BE2C (cell line): ENCODE results near the gene SFSWAP.
"Not testable (repeated sequence)": the region's sequence is repeated elsewhere in the genome, so short reads cannot be mapped to it uniquely, and the experiment has no call there.

Source experiments
- DNase-seq: peaks from one replicate; pipeline ENCODE4 v3.0.0-alpha.2; 2020
- H3K27me3 ChIP-seq: fragments of 250-450 bp; sonication (Bioruptor Pico); 2 replicates; pipeline ENCODE4 v1.5.1; 2020; ENCODE audit warnings: mild to moderate bottlenecking
- H3K36me3 ChIP-seq: fragments of 250-450 bp; sonication (Bioruptor Pico); 2 replicates; pipeline ENCODE4 v1.5.1; 2020; ENCODE audit warnings: mild to moderate bottlenecking
- H3K4me1 ChIP-seq: fragments of 250-450 bp; sonication (Bioruptor Pico); 2 replicates; pipeline ENCODE4 v1.5.1; 2020
- H3K4me3 ChIP-seq: 2 replicates; pipeline ENCODE4 v1.5.1; 2011; ENCODE audit warnings: low read depth, low read length
- H3K9me3 ChIP-seq: fragments of 250-450 bp; sonication (Bioruptor Pico); 2 replicates; pipeline ENCODE4 v1.5.1; 2020
- CTCF ChIP-seq: IDR thresholded peaks from 2 replicates; pipeline ENCODE4 v1.5.1; 2012; ENCODE audit warnings: mild to moderate bottlenecking, low read depth, low read length

The SFSWAP gene

DNA sequence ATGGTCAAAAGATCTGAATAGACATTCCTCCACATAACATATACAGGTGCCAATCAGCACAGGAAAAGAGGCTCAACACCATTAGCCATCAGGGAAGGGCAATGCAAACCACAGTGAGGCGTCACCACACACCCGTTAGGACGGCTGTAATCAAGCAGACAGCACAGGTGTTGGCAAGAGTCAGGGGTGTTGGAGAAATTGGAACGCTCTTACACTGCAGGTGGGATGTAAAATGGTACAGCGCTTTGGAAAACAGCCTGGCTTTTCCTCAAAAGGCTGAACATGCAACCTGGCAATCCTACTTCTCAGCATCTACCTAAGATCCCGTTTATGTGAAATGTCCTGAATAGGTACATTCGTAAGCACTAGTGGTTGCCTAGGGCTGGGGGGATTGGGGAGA, 95.8 kb downstream of the SFSWAP start:
- no peak for DNase-seq
- peaks cover 2% of the 10 kb centered on the region; the same call in 1 of the 2 replicates for H3K36me3 ChIP-seq

DNA sequence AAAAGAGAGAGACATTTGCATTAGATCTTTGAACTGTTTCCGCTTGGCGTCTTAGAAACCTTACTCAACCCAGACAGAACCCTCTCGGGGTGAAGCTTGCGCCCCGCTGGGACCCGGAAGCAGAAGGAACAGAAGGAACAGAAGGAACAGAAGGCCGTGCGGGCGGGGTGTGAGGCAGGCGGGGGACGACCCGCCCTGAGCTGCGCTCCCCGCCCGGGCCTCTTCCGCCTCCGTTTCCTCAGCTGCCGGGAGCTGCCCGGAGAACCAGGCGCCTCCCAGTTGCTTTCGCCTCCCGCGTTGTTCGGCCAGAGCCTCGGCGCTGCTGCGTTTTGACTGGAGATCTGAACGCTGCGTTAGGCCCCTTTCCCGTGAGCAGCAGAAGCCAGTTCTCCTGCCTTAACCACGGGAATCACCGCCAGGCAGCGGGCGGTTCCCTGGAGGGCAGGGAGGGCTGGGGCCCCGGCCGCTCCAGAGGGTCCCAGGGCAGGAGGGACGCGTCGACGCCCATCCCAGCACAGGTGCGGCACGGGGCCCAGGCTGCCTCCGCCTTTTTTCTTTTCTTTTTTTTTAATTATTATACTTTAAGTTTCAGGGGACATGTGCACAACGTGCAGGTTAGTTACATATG, 98.0 kb downstream of the SFSWAP start:
- DNase-seq = no peak
- no peak for TF ChIP-seq CTCF
- no peaks in the 10 kb centered on the region for H3K4me1 ChIP-seq
- H3K27me3 ChIP-seq = no peaks in the 10 kb centered on the region
- H3K4me3 ChIP-seq = no peak overlapping the region
- no peaks in the 10 kb centered on the region for H3K36me3 ChIP-seq
- no peaks in the 10 kb centered on the region for H3K9me3 ChIP-seq

More for the DNA sequence above, 95.8 kb downstream of the SFSWAP start:
- no peak for TF ChIP-seq CTCF
- Histone ChIP-seq H3K4me3 (no peak overlapping the region), H3K27me3 (no peaks in the 10 kb centered on the region), H3K4me1 (no peaks in the 10 kb centered on the region), H3K9me3 (no peaks in the 10 kb centered on the region)

DNA sequence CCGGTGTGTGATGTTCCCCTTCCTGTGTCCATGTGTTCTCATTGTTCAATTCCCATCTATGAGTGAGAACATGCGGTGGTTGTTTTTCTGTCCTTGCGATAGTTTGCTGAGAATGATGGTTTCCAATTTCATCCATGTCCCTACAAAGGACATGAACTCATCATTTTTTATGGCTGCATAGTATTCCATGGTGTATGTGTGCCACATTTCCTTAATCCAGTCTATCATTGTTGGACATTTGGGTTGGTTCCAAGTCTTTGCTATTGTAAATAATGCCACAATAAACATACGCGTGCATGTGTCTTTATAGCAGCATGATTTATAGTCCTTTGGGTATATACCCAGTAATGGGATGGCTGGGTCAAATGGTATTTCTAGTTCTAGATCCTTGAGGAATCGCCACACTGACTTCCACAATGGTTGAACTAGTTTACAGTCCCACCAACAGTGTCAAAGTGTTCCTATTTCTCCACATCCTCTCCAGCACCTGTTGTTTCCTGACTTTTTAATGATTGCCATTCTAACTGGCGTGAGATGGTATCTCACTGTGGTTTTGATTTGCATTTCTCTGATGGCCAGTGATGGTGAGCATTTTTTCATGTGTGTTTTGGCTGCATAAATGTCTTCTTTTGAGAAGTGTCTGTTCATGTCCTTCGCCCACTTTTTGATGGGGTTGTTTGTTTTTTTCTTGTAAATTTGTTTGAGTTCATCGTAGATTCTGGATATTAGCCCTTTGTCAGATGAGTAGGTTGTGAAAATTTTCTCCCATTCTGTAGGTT, 98.8 kb downstream of the SFSWAP start:
- not testable (repeated sequence) for H3K9me3 ChIP-seq, H3K36me3 ChIP-seq, H3K4me3 ChIP-seq, H3K27me3 ChIP-seq, DNase-seq, H3K4me1 ChIP-seq

DNA sequence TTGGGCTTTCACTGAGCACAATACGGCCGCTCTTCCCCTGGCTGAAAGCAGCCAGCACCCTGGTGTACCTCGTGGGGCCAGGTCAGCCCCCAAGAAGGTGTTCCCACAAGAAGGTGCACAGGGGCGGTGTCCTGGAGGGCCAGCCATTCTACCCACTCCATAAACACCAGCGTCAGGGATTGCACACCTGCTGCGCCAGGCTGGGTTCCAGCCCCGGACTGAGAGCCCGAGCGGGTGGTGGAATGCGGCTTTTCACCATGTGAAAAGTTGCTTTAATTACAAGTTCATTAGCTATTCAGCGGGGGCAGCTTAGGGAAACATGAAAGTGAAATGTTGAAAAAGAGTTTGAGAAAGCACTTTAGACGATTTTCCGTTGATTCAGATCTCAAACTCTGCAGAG, 99.8 kb downstream of the SFSWAP start:
- no peak overlapping the region for H3K4me3 ChIP-seq
- H3K9me3 ChIP-seq = no peaks in the 10 kb centered on the region
- H3K36me3 ChIP-seq = no peaks in the 10 kb centered on the region
- TF ChIP-seq CTCF = no peak
- no peaks in the 10 kb centered on the region for H3K27me3 ChIP-seq
- no peak for DNase-seq
- H3K4me1 ChIP-seq = no peaks in the 10 kb centered on the region

DNA sequence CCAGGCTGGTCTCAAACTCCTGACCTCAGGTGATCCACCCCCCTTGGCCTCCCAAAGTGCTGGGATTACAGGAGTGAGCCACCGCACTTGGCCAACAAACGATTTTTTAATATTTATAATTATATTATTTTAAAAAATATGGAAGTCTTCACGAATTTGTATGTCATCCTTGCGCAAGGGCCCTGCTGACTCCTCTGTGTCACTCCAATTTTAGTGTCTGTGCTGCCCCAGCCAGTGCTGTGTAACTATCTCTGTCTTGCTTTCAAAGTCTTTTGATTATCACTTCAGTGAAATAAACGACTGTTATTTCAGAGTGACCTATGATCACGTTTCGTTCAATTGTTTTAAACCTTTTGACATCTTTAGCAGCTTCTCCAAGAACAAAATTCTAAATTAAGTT, 104.2 kb downstream of the SFSWAP start:
- Histone ChIP-seq H3K27me3 (no peaks in the 10 kb centered on the region), H3K4me3 (no peak overlapping the region), H3K9me3 (no peaks in the 10 kb centered on the region), H3K4me1 (no peaks in the 10 kb centered on the region), H3K36me3 (no peaks in the 10 kb centered on the region)
- DNase-seq = no peak
- no peak for TF ChIP-seq CTCF

DNA sequence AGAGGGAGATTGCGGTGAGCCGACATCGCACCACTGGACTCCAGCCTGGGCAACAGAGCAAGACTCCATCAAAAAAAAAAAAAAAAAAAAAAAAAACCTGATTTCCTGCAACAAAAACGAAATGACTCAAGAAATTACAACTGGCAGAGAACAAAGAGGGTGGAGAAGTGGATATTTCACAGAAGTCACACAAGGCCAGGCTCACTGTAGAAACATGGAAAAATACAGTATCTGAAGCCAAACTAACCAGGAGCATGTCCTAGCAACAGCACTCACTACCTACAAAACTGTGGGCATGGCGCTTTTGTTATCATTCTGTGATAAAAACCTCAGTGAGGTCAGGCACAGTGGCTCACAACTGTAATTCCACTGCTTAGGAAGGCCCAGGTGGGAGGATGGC, 105.6 kb downstream of the SFSWAP start:
- H3K36me3 ChIP-seq = no peaks in the 10 kb centered on the region
- no peak for TF ChIP-seq CTCF
- H3K9me3 ChIP-seq = no peaks in the 10 kb centered on the region
- DNase-seq = no peak
- H3K27me3 ChIP-seq = no peaks in the 10 kb centered on the region
- H3K4me1 ChIP-seq = no peaks in the 10 kb centered on the region
- H3K4me3 ChIP-seq = no peak overlapping the region
